OCI-LY1 (cell line): ENCODE measurements around the gene TUBB3.
"Not testable (repeated sequence)": the region's sequence is repeated elsewhere in the genome, so short reads cannot be mapped to it uniquely, and the experiment has no call there.

ENCODE experiments used
- CTCF ChIP-seq: fragments of 200-600 bp; sonication (generic), shearing (Covaris generic); IDR thresholded peaks from 2 replicates; pipeline ENCODE4 v1.5.1; 2017; ENCODE audit warnings: mild to moderate bottlenecking, antibody characterized with exemption, low read length, moderate library complexity, mixed read lengths
- EZH2 ChIP-seq: fragments of 200-600 bp; sonication (generic), shearing (Covaris generic); IDR thresholded peaks from 2 replicates; pipeline ENCODE4 v1.8.0; 2017; ENCODE audit warnings: borderline replicate concordance, mixed run types, mild to moderate bottlenecking, antibody characterized with exemption, low read length, moderate library complexity, mixed read lengths

GRCh38 chr16:89934019-89934418 lies 10.9 kb downstream of the TUBB3 start:
- not testable (repeated sequence) for TF ChIP-seq CTCF, EZH2
